CD4-positive, alpha-beta memory T cell (primary cell): ENCODE measurements around the gene TAF1B. TPM values are rescaled to one million over a fixed set of nuclear protein-coding genes. Genes with fewer than 3 reads are reported as not detected.
"Not testable (repeated sequence)": the region's sequence is repeated elsewhere in the genome, so short reads cannot be mapped to it uniquely, and the experiment has no call there.

Source experiments
- CTCF ChIA-PET: fragments of 350-600 bp; sonication (Branson Sonifier 250); formaldehyde crosslinking; loops from one replicate; lab custom pipeline; 2021; ENCODE audit warnings: inconsistent platforms; ENCODE audit not compliant: partially characterized antibody; lab: Charles Lee
- POLR2A ChIA-PET: fragments of 350-600 bp; sonication (Branson Sonifier 250); formaldehyde crosslinking; loops from one replicate; lab custom pipeline; 2021; ENCODE audit not compliant: partially characterized antibody; lab: Charles Lee
- DNase-seq, 5 donors: peaks; one replicate each; pipeline versions ENCODE4 v3.0.0 to v3.0.0-alpha.2; 2020 to 2022; ENCODE audit warnings: mixed read lengths in 1 of 5
- H3K27ac ChIP-seq: one replicate; pipeline ENCODE4 v1.7.0; 2013; ENCODE audit warnings: low read depth, low read length
- H3K27me3 ChIP-seq: 2 replicates; pipeline ENCODE4 v1.7.0; 2013; ENCODE audit warnings: mild to moderate bottlenecking, low read length, moderate library complexity; ENCODE audit not compliant: insufficient read depth
- H3K36me3 ChIP-seq: 2 replicates; pipeline ENCODE4 v1.7.0; 2013; ENCODE audit warnings: mild to moderate bottlenecking, low read length, moderate library complexity; ENCODE audit not compliant: insufficient read depth
- H3K4me1 ChIP-seq: 2 replicates; pipeline ENCODE4 v1.7.0; 2013; ENCODE audit warnings: mild to moderate bottlenecking, low read length, moderate library complexity; ENCODE audit not compliant: insufficient read depth
- H3K4me3 ChIP-seq, 2 donors: one replicate each; pipeline ENCODE4 v1.7.0; 2013; ENCODE audit warnings: low read length in 2 of 2, mild to moderate bottlenecking in 1 of 2
- H3K9me3 ChIP-seq, 2 donors: one replicate each; pipeline ENCODE4 v1.7.0; 2013; ENCODE audit warnings: low read length in 2 of 2, control low read depth in 1 of 2; ENCODE audit not compliant: control insufficient read depth in 1 of 2
- H3K27ac Mint-ChIP-seq, 7 donors: one replicate each; pipeline ENCODE4 v1.8.0; 2020 to 2021; ENCODE audit warnings: mixed read lengths in 7 of 7, mild to moderate bottlenecking in 6 of 7, inconsistent platforms in 3 of 7, moderate library complexity in 3 of 7
- H3K27me3 Mint-ChIP-seq, 2 donors: one replicate each; pipeline ENCODE4 v1.8.0; 2020 to 2021; ENCODE audit warnings: mixed read lengths in 2 of 2
- H3K36me3 Mint-ChIP-seq, 2 donors: one replicate each; pipeline ENCODE4 v1.8.0; 2020 to 2021; ENCODE audit warnings: mixed read lengths in 2 of 2, inconsistent platforms in 1 of 2, mild to moderate bottlenecking in 1 of 2
- H3K4me1 Mint-ChIP-seq, 4 donors: one replicate each; pipeline ENCODE4 v1.8.0; 2020 to 2021; ENCODE audit warnings: mixed read lengths in 4 of 4, mild to moderate bottlenecking in 1 of 4
- H3K4me3 Mint-ChIP-seq, 8 donors: one replicate each; pipeline ENCODE4 v1.8.0; 2020 to 2021; ENCODE audit warnings: mixed read lengths in 8 of 8, mild to moderate bottlenecking in 7 of 8, moderate library complexity in 6 of 8, inconsistent platforms in 3 of 8
- H3K9me3 Mint-ChIP-seq, 8 donors: one replicate each; pipeline ENCODE4 v1.8.0; 2020 to 2021; ENCODE audit warnings: mixed read lengths in 8 of 8, mild to moderate bottlenecking in 5 of 8, inconsistent platforms in 3 of 8, moderate library complexity in 1 of 8
- intact Hi-C: fragments of 100-400 bp; cut with micrococcal nuclease; formaldehyde crosslinking; loops from one replicate; pipeline ENCODE4 v1.15.1; 2023
- polyA plus RNA-seq, 2 donors: library from polyadenylated mRNA; unstranded; fragments of 300-500 nt; fragmentation: Illumina TruSeq; gene quantifications; one replicate each; pipeline ENCODE4 v1.2.3, GENCODE V29; 2021
- total RNA-seq, 2 experiments: library from RNA; stranded (reverse); gene quantifications; one replicate each; pipeline ENCODE4 v1.2.3, GENCODE V29; 2021

Gene TAF1B
- total and polyA plus RNA-seq, 4 experiments from 2014 or later: 4.1 to 23.9 (median 17.8) TPM

DNA sequence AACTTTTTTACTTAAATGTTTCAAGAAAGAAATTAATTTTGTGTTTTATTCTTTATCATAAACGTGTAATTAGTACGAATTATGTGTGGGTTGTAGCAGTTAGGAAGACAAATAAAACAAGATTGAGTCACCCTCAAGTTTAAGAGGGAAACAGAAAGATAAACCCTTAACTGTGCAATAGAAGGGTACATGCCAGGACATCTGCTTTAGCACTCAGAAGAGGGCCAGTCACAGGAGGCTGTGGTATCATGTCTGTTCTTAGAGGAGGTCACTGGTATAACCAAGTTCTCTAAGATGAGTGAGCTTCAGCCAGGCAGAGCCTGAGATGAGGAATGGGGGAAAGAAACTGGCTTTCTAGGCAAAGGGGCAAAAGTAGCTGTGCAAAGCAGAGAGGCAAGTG lies 65.8 kb downstream of the TAF1B start:
- H3K4me1 Mint-ChIP-seq: peaks cover 0 to 3% (median under 1%) of the 10 kb centered on the region in 4 donors
- ChIA-PET CTCF (no interaction called here), POLR2A (no interaction called here)
- Histone ChIP-seq H3K36me3 (peaks cover 10% of the 10 kb centered on the region), H3K4me1 (no peaks in the 10 kb centered on the region), H3K27me3 (no peaks in the 10 kb centered on the region), H3K9me3 (no peaks in the 10 kb centered on the region), H3K4me3 (no peak overlapping the region), H3K27ac (no peak overlapping the region)
- DNase-seq: no peak
- peak overlapping the region in 2 of 7 donors; percentile 1 to 11 for H3K27ac Mint-ChIP-seq
- no peaks in the 10 kb centered on the region for H3K27me3 Mint-ChIP-seq
- H3K36me3 Mint-ChIP-seq: peaks cover 34 to 61% of the 10 kb centered on the region in 2 donors
- H3K4me3 Mint-ChIP-seq: no peak overlapping the region
- intact Hi-C loops: no loop called here
- H3K9me3 Mint-ChIP-seq: peaks cover 0 to 2% (median 0%) of the 10 kb centered on the region in 8 donors

DNA sequence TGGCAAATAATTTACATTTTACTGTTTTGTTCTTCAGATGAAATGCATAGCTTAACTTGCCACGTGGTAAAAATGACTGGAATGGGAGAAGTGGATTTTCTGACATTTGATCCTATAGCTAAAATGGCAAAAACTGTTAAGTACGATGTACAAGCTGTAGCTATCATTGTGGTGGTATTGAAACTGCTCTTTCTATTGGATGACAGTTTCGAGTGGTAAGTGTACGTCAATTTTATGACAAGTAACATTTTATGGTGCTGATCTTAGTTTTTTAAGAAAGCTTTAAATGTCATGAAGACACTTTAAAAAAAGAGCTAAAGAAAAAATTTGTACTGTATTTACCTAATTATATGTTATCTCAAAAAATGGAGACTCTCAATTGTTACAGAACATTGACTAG lies 67.4 kb downstream of the TAF1B start:
- H3K4me1 ChIP-seq: no peaks in the 10 kb centered on the region
- peaks cover 0 to 2% (median 0%) of the 10 kb centered on the region in 8 donors for H3K9me3 Mint-ChIP-seq
- intact Hi-C loops: no loop called here
- POLR2A ChIA-PET: interaction anchor here (1.1 kb wide), 1 partner anchor 68 kb away, joined by 3 read pairs; the partner anchor contains the start of gene TAF1B
- H3K27ac ChIP-seq: no peak overlapping the region
- no peaks in the 10 kb centered on the region for H3K27me3 ChIP-seq
- no peaks in the 10 kb centered on the region for H3K27me3 Mint-ChIP-seq
- H3K4me1 Mint-ChIP-seq: no peaks in the 10 kb centered on the region
- H3K27ac Mint-ChIP-seq: no peak overlapping the region
- no peak for DNase-seq
- H3K4me3 Mint-ChIP-seq: no peak overlapping the region
- H3K36me3 Mint-ChIP-seq: peaks cover 33 to 61% of the 10 kb centered on the region in 2 donors
- CTCF ChIA-PET: interaction anchor here (1.2 kb wide), 1 partner anchor 97 kb away, joined by 4 read pairs; no protein-coding TSS in a partner anchor
- H3K4me3 ChIP-seq: no peak overlapping the region
- H3K36me3 ChIP-seq: peaks cover 10% of the 10 kb centered on the region
- H3K9me3 ChIP-seq: no peaks in the 10 kb centered on the region

DNA sequence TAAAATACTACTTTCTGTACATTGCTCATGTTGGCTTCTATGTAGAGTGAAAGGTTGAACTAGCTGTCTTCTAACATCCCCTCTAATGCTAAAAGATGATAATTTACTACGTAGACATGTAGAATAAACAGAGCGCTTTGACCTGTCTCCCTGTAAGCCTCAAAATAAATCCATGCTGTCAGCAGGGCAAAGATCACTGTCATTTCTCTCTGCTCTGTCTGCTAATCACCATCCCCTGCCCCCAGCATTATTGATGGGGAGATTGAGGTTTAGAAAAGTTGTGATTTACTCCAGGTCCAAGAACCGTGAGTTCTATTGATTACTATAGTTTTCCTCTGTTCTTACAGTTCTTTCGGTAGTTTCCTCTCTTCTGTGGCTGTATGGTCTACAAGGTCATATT lies 69.2 kb downstream of the TAF1B start:
- Histone ChIP-seq H3K27ac (no peak overlapping the region), H3K36me3 (peaks cover 10% of the 10 kb centered on the region), H3K9me3 (no peaks in the 10 kb centered on the region), H3K27me3 (no peaks in the 10 kb centered on the region), H3K4me1 (no peaks in the 10 kb centered on the region), H3K4me3 (no peak overlapping the region)
- DNase-seq: no peak
- peaks cover 0 to 2% (median 0%) of the 10 kb centered on the region in 8 donors for H3K9me3 Mint-ChIP-seq
- intact Hi-C loops: no loop called here
- H3K4me1 Mint-ChIP-seq: no peaks in the 10 kb centered on the region
- H3K27me3 Mint-ChIP-seq: no peaks in the 10 kb centered on the region
- POLR2A ChIA-PET: no interaction called here
- H3K36me3 Mint-ChIP-seq: peaks cover 35 to 58% of the 10 kb centered on the region in 2 donors
- CTCF ChIA-PET: no interaction called here
- H3K27ac Mint-ChIP-seq: no peak overlapping the region
- H3K4me3 Mint-ChIP-seq: no peak overlapping the region

DNA sequence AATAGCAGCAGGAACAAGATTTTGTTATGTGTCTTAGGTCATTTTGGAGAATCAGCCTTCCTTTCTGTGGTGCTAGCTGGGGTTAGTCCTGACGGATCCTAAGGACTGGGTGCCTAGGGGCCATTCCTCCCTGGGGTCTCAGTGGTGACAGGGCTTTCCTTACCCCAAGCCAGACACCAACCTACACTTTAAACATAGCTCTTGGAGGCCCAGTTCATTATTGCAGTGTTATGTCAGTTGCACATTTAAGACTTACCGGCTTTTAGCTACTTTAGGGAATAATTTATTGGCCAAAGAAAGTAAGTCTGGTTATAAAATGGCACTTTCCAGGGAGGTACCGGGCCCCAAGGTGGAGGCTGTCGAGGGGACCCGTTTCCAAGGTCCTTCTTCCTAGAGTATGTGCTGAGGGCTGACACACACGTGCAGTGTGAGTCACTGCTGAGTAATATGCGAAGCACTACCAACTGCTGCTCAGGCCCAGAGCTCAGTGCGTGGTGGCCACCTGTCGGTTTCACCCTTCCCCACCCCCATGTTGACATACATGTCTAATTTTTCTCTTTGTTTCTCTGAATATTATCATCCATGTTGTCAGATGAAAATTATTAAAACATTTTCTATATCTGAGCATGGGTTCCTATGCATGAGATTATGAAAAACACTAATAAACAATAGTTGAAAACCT lies 71.3 kb downstream of the TAF1B start:
- Mint-ChIP-seq H3K36me3 (peaks cover 35 to 67% of the 10 kb centered on the region in 2 donors), H3K4me1 (no peaks in the 10 kb centered on the region), H3K27ac (no peak overlapping the region), H3K9me3 (no peaks in the 10 kb centered on the region), H3K4me3 (no peak overlapping the region), H3K27me3 (no peaks in the 10 kb centered on the region)
- intact Hi-C loops: no loop called here
- H3K36me3 ChIP-seq: peaks cover 20% of the 10 kb centered on the region
- no peaks in the 10 kb centered on the region for H3K9me3 ChIP-seq
- ChIA-PET POLR2A (no interaction called here), CTCF (no interaction called here)
- H3K4me1 ChIP-seq: no peaks in the 10 kb centered on the region
- no peak overlapping the region for H3K4me3 ChIP-seq
- no peak for DNase-seq
- H3K27ac ChIP-seq: no peak overlapping the region
- no peaks in the 10 kb centered on the region for H3K27me3 ChIP-seq

DNA sequence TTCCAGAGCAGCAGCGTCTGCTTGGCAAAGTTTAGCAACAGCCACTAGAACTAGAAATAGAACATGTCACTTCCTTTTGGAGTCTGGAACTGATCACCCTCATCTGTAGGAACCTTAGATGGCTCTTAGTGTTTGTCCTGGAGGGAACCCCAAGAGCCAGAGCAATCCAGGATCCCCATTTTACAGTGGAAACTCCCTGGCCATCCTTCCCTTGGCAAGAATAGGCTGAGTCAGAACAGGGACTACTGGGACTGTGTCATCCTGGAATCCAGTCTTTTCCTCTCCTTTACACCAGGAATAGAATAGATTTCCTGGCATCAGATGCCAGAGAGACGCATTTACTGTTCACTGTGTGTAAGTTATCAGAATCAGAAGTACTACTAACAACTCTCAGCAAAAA lies 75.0 kb downstream of the TAF1B start:
- Histone ChIP-seq H3K4me1 (no peaks in the 10 kb centered on the region), H3K27ac (no peak overlapping the region), H3K4me3 (no peak overlapping the region), H3K36me3 (peaks cover 10% of the 10 kb centered on the region), H3K27me3 (no peaks in the 10 kb centered on the region), H3K9me3 (no peaks in the 10 kb centered on the region)
- Mint-ChIP-seq H3K36me3 (peaks cover 38 to 56% of the 10 kb centered on the region in 2 donors), H3K27me3 (no peaks in the 10 kb centered on the region), H3K9me3 (no peaks in the 10 kb centered on the region), H3K27ac (peak overlapping the region in 2 of 7 donors; percentile 23 to 36), H3K4me3 (no peak overlapping the region), H3K4me1 (no peaks in the 10 kb centered on the region)
- no peak for DNase-seq
- CTCF ChIA-PET: no interaction called here
- POLR2A ChIA-PET: no interaction called here
- intact Hi-C loops: no loop called here

DNA sequence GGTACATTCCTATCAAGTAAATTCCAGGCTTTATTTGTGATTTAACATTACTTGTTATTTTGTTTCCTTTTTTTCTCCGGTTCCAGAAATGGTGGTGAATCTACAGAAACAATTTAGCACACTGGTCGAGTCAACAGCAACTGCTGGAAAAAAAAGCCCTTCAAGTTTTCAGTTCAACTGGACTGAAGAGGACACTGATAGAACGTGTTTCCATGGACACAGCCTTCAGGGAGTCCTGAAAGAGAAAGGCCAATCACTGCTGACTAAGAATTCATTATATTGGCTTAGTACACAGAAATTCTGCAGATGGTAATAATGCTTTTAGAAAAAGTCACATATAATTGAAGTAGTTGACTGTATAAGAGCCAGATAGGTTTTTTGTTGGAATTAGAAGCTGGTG lies 76.2 kb downstream of the TAF1B start:
- Histone ChIP-seq H3K9me3 (no peaks in the 10 kb centered on the region), H3K36me3 (peaks cover 10% of the 10 kb centered on the region), H3K27me3 (no peaks in the 10 kb centered on the region), H3K27ac (no peak overlapping the region), H3K4me3 (no peak overlapping the region), H3K4me1 (no peaks in the 10 kb centered on the region)
- no peaks in the 10 kb centered on the region for H3K9me3 Mint-ChIP-seq
- H3K4me3 Mint-ChIP-seq: no peak overlapping the region
- no peak overlapping the region for H3K27ac Mint-ChIP-seq
- POLR2A ChIA-PET: no interaction called here
- H3K36me3 Mint-ChIP-seq: peaks cover 33 to 56% of the 10 kb centered on the region in 2 donors
- H3K4me1 Mint-ChIP-seq: no peaks in the 10 kb centered on the region
- intact Hi-C loops: no loop called here
- CTCF ChIA-PET: no interaction called here
- no peaks in the 10 kb centered on the region for H3K27me3 Mint-ChIP-seq
- no peak for DNase-seq

DNA sequence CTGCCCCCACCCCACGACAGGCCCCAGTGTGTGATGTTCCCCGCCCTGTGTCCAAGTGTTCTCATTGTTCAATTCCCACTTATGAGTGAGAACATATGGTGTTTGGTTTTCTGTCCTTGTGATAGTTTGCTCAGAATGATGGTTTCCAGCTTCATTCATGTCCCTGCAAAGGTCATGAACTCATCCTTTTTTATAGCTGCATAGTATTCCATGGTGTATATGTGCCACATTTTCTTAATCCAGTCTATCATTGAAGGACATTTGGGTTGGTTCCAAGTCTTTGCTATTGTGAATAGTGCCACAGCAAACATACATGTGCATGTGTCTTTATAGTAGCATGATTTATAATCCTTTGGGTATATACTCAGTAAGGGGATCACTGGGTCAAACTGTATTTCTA lies 83.7 kb downstream of the TAF1B start:
- H3K9me3 Mint-ChIP-seq, H3K27me3 ChIP-seq, intact Hi-C loops, H3K36me3 ChIP-seq, H3K9me3 ChIP-seq, H3K4me3 Mint-ChIP-seq, H3K27ac Mint-ChIP-seq, H3K4me1 Mint-ChIP-seq, H3K27ac ChIP-seq, H3K4me3 ChIP-seq, H3K27me3 Mint-ChIP-seq, CTCF ChIA-PET, H3K4me1 ChIP-seq, DNase-seq, POLR2A ChIA-PET: not testable (repeated sequence)
- H3K36me3 Mint-ChIP-seq: peaks cover 51 to 64% of the 10 kb centered on the region in 2 donors
